Lower leg skin (tissue), 4 donors: ENCODE data around the gene C9orf50. TPM values are rescaled to one million over a fixed set of nuclear protein-coding genes. Genes with fewer than 3 reads are reported as not detected.

Experiments
- DNase-seq, 2 donors: peaks; one replicate each; pipeline ENCODE4 v3.0.0-alpha.2; 2019; ENCODE audit warnings: low spot score in 2 of 2
- H3K4me3 ChIP-seq: fragments of 200-600 bp; sonication (generic); 2 replicates; pipeline ENCODE4 v1.5.1; 2017; ENCODE audit warnings: mild to moderate bottlenecking, low read depth; ENCODE audit not compliant: poor library complexity, severe bottlenecking
- POLR2A ChIP-seq, 2 donors: fragments of 450-650 bp; IDR thresholded peaks; one replicate each; pipeline ENCODE4 v1.6.1; 2016 to 2017; ENCODE audit warnings: antibody characterized with exemption in 2 of 2, mild to moderate bottlenecking in 1 of 2, moderate library complexity in 1 of 2
- WGBS, 2 donors: methylation state at CpG; one replicate each; pipeline ENCODE4 v1.1.5; 2018; 5-methylcytosine and 5-hydroxymethylcytosine counted together
- intact Hi-C: fragments of 100-400 bp; cut with DNase I; formaldehyde crosslinking; loops from one replicate; pipeline ENCODE4 v1.15.0; 2023; ENCODE audit warnings: low total_unique reads
- total RNA-seq, 4 donors: library from RNA; depleted of rRNA; stranded (reverse); fragments of >200 nt; gene quantifications; one replicate each; pipeline ENCODE4 v1.1.0, GENCODE V29; 2016
- TF ChIP-seq, protein P1 (sequence below), 3 donors: fragments of 450-650 bp; IDR thresholded peaks; one replicate each; pipeline ENCODE4 v1.5.1; 2016; ENCODE audit warnings: antibody characterized with exemption in 3 of 3, mild to moderate bottlenecking in 3 of 3, moderate library complexity in 2 of 3

C9orf50 gene
- total RNA-seq, 4 donors from 2014 or later, result not detected

DNA sequence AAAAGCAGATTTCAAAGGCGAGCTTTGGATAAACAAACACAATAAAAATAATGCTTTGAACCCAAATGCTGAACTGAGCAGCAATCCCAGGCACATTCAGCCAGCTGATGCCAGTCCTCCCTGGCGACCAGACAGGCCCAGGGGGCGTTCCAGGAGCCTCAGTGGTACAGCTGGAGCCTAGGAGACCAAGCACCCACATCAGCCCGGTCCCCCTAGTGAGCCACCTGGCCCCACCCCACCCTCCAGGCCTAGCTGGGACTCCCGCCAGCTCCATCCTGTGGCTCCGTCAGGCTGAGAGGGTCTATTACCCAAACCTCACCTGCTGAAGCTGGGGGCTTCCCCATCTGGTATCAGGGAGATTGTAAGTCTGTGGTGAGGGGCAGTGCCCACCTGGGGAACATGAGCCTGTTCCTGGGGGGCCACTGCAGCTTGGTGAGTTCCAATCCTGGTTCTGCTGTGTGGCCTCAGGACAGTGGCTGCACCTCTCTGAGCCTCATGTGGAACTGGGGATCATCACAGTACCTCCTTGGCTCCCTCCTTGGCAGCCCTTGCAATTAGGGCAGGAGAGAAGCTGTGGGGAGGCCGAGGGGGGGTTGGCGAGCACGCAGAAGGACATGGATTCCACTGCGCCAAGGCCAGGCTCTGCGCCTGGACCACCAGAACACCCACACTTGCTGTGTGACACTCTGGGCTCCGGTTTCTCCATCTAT, 16.7 kb downstream of the C9orf50 start:
- TF ChIP-seq POLR2A (IDR thresholded peaks at IDR 0.05), result no peak
- TF ChIP-seq, protein P1, sequence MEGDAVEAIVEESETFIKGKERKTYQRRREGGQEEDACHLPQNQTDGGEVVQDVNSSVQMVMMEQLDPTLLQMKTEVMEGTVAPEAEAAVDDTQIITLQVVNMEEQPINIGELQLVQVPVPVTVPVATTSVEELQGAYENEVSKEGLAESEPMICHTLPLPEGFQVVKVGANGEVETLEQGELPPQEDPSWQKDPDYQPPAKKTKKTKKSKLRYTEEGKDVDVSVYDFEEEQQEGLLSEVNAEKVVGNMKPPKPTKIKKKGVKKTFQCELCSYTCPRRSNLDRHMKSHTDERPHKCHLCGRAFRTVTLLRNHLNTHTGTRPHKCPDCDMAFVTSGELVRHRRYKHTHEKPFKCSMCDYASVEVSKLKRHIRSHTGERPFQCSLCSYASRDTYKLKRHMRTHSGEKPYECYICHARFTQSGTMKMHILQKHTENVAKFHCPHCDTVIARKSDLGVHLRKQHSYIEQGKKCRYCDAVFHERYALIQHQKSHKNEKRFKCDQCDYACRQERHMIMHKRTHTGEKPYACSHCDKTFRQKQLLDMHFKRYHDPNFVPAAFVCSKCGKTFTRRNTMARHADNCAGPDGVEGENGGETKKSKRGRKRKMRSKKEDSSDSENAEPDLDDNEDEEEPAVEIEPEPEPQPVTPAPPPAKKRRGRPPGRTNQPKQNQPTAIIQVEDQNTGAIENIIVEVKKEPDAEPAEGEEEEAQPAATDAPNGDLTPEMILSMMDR (IDR thresholded peaks at IDR 0.05), result no peak
- H3K4me3 ChIP-seq, result no peak overlapping the region
- DNase-seq, result no peak
- 68 to 81% methylated on average over 11 of the region's 12 CpGs for WGBS, 2 donors
- intact Hi-C loops, result loop anchor here (10.0 kb wide), 1 partner anchor 429 kb away; the partner anchor contains the start of gene IER5L

DNA sequence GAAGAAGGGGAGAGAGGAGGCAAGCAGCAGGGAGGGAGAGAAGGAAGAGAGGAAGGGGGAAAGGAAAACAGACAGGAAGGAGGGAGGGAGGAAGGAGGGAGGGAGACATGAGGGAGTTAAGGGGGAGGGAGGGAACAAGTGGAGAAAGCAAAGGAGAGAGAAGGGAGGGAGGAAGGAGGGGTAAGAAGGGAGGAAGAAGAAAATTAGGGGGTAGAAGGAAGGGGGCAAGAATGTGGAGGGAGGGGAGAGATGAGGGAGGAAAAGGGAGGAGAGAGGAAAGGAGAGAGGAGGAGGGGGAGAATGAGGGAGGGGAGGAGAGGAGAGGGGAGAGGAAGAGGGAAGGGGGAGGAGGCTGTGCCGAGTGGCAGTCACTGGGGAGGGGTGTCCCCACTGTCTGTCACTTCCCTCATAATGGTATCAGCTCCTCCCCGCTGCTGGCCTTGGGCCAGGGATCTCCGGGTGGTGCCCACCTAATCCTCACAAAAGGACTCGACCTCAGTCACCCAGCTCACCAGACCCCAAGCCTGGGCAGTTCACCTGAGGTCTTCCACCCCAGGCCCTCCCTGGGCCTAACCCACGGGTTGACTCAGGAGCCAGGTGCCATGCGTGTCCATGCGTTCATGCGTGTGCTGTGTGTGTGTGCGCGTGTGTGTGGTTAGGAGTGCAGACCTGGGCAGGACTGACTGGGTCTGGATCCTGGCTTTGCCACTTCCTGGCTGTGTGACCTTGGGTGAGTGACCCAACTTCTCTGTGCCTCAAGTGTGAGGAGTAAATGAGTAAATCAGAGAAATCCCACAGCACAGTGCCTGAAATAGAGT, 18.1 kb downstream of the C9orf50 start:
- DNase-seq, result no peak

DNA sequence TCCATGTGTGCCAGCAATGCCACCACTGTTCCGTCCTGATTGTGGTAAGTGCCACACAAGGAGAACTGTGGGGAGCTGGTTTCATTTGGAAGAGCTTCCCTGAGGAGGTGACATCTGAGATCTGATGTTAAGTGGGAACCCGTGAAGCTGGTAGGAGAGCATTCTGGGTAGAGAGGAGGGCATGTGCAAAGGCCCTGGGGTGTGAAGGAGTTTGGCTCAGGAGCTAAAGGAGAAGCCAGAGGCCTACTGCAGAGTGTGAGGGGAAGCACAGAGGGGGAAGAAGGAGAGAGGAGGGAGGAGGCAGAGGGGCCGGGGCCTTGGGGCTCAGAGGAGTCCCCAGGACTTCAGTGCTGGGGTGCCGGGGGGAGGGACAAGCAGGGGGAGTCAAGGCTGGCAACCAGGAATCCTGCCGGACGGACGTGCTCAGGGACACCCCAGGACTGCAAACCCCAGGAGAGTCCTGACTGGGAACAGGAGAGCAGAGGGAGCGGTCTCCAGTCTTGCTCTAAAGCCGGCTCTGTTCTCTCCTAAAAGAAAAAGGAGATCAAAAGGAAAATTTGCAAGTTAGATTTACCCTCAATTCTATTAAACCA, 19.7 kb downstream of the C9orf50 start:
- no peak overlapping the region for H3K4me3 ChIP-seq
- no peak for TF ChIP-seq POLR2A (IDR thresholded peaks at IDR 0.05)
- TF ChIP-seq, protein P1 (IDR thresholded peaks at IDR 0.05), result no peak
- WGBS, 2 donors, result 81 to 82% methylated on average over 9 of the region's 9 CpGs
- no peak for DNase-seq
- intact Hi-C loops, result loop anchor here (10.0 kb wide), 1 partner anchor 426 kb away; the partner anchor contains the start of gene IER5L

More for the DNA sequence above, 18.1 kb downstream of the C9orf50 start:
- H3K4me3 ChIP-seq, result no peak overlapping the region
- WGBS, 2 donors, result 61 to 63% methylated on average over 10 of the region's 10 CpGs
- intact Hi-C loops, result loop anchor here (10.0 kb wide), 1 partner anchor 428 kb away; the partner anchor contains the start of gene IER5L
- TF ChIP-seq POLR2A (IDR thresholded peaks at IDR 0.05), result no peak
- TF ChIP-seq, protein P1 (IDR thresholded peaks at IDR 0.05), result no peak

DNA sequence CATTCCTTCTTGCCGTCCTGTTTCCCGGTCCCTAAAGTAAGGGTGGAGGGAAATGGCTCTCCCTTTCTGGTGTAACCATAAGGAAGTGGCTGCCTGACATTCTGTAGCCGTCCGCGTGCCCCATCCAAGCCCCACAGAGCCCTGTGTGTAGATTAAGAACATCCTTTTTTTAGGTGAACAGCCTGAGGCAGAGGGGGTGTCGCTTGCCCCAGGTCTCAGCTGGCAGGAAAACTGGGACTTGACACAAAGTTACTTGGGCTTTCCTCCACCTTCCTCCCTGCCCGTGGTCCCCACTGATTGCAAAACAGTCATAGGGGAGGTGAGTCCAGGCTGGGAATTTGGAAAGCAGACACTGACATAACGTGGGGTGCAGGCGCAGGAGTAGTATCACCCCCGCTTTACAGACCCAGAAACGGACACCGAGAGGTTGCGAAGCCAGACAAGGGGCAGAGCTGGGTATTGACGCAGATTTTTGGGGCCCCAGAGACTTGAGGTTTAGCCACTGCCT, 22.8 kb downstream of the C9orf50 start:
- 60 to 70% methylated on average over 14 of the region's 14 CpGs for WGBS, 2 donors
- intact Hi-C loops, result no loop called here
- H3K4me3 ChIP-seq, result no peak overlapping the region
- TF ChIP-seq, protein P1 (IDR thresholded peaks at IDR 0.05), result no peak
- TF ChIP-seq POLR2A (IDR thresholded peaks at IDR 0.05), result no peak
- no peak for DNase-seq

DNA sequence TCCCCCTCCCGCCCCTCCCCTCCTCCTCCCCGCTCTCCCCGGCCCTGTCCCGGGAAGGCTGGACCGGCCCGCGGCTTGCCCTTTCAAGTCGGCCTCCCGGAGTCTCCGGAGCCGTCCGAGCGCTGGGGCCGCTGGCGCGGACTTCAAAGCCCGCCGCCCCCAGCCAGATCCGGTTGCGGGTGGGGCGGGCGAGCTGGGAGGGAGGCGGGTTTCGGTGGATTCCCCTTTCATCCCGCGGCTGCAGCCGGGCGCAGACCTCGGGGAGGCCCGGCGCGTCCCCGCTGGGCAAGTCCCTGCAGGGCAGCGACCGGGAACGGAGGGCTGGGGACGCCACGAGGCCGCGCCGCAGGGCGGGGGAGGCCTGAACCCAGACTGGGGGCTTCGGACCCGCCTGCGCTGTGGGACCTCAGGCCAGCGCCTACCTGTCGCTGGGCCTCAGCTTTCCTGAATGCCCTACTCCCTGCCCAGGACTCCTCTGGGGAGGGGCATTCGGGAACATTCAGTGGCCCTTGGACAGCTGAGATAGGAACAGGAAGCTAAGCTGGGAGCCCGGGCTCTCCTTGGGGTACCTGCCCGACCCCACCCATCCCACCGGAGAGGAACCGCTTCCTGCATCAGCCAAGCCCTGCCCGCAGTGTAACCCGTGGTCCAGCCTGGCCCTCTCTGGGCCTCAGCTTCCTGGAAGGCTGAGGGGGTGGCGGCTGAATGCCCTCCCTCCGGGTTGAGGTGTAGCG, 23.4 kb downstream of the C9orf50 start:
- intact Hi-C loops, result no loop called here
- WGBS, 2 donors, result 6 to 18% methylated on average over 20 to 31 of the region's 57 CpGs
- DNase-seq, result no peak
- no peak for TF ChIP-seq POLR2A (IDR thresholded peaks at IDR 0.05)
- TF ChIP-seq, protein P1 (IDR thresholded peaks at IDR 0.05), result no peak
- H3K4me3 ChIP-seq, result no peak overlapping the region
